Astrocyte of the spinal cord (primary cell): Measurements from ENCODE around the gene TAF1A.

Experiments used
- DNase-seq: peaks from one replicate; pipeline ENCODE4 v3.0.0; 2011; ENCODE audit warnings: low read depth, low spot score
- H3K4me3 ChIP-seq: 2 replicates; pipeline ENCODE4 v1.5.1; 2011; ENCODE audit warnings: low read depth, mild to moderate bottlenecking, low read length, moderate library complexity
- in situ Hi-C: cut with HindIII; loops from 2 replicates; pipeline ENCODE4 v1.10.0; 2017; ENCODE audit warnings: low sequenced_read_pairs
- TF ChIP-seq, protein P1 (sequence below): IDR thresholded peaks from 2 replicates; pipeline ENCODE4 v1.5.1; 2012; ENCODE audit warnings: low read depth, mild to moderate bottlenecking, low read length, inconsistent platforms

TAF1A gene

DNA sequence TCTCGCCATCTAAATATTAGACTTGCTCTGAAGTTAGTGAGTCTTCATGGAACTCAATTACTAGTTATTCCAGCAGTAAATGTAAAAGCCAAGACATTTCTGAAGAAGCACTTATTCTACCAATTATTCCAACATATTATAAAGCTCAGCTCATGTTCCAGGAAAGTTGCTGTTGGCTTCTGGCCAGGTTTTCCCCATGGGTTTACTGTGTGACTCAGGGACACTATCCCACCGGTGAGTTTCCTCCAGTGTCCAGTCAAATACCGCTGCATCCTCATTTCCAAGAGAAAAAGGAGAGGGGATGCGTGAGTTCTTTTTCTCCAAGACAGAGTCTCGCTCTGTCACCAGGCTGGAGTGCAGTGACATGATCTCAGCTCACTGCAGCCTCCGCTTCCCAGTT lies 32.6 kb downstream of the TAF1A start:
- in situ Hi-C loops = no loop called here
- DNase-seq = peak; percentile 21
- TF ChIP-seq, protein P1, sequence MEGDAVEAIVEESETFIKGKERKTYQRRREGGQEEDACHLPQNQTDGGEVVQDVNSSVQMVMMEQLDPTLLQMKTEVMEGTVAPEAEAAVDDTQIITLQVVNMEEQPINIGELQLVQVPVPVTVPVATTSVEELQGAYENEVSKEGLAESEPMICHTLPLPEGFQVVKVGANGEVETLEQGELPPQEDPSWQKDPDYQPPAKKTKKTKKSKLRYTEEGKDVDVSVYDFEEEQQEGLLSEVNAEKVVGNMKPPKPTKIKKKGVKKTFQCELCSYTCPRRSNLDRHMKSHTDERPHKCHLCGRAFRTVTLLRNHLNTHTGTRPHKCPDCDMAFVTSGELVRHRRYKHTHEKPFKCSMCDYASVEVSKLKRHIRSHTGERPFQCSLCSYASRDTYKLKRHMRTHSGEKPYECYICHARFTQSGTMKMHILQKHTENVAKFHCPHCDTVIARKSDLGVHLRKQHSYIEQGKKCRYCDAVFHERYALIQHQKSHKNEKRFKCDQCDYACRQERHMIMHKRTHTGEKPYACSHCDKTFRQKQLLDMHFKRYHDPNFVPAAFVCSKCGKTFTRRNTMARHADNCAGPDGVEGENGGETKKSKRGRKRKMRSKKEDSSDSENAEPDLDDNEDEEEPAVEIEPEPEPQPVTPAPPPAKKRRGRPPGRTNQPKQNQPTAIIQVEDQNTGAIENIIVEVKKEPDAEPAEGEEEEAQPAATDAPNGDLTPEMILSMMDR = no peak
- H3K4me3 ChIP-seq = no peak overlapping the region

DNA sequence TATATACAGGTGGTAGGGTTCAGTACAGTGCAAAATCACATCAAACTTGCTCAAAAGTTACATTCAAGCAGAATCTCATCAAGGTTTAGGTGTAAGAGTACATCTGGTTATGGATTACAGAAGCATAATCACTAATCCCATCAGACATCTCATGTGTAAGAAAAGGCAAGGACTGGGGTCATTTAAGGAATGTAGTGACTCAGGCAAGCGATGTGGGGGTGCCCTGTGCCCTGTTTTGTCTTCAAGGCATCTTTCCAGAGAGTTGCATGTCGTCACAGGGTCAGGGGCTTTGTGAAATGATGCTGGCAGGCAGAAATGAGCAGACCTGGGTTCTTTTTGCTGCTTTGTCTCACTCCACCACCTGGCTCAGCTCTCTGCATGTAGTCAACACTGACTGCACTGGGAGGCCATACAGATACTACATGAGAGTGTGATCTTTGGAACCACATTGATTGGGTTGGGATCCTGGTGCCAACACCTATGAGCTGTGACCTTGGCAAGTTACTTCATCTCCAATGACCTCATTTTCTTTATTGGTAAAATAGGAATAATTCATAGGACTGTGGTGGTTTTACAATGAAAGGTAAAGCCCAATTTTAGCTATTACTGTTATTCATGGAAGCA lies 33.6 kb downstream of the TAF1A start:
- H3K4me3 ChIP-seq = no peak overlapping the region
- no peak for DNase-seq
- TF ChIP-seq, protein P1 = no peak
- in situ Hi-C loops = no loop called here

DNA sequence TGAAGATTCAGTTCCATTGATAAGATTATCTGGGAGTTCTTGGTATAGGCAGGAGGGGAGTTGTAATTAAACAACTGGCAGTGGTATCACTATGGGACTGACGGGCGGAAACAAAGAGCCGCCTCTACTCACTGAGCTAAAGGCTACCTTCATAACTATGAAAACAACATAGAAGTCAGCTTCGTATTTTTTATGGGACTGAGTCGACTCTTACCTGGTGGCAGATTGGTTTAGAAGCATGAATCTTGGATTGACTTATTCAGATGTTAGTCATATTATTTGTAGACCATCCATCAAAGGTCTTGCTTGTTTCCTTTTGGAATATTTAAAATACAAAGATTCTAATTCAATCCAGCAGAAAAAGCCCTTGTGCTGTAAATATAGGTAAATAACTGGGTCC lies 35.6 kb downstream of the TAF1A start:
- TF ChIP-seq, protein P1 = no peak
- in situ Hi-C loops = no loop called here
- DNase-seq = no peak
- H3K4me3 ChIP-seq = no peak overlapping the region

DNA sequence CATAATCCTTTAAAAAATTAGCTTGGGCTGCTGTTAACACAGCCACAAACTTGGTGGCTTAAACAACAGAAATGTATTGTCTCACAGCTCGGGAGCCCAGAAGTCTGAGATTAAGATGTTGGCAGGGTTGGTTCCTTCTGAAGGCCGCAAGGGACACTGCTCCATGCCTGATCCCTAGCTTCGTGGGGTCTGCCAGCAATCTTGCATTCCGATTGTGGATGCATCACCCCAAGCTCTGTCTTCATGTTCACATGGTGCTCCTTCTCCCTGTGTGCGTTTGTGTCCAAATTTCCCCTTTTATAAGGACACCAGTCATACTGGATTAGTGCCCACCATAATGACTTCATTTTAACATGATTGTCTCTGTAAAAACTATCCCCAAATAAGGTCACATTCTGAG lies 36.9 kb downstream of the TAF1A start:
- TF ChIP-seq, protein P1 = no peak
- no peak for DNase-seq
- no peak overlapping the region for H3K4me3 ChIP-seq
- in situ Hi-C loops = no loop called here

DNA sequence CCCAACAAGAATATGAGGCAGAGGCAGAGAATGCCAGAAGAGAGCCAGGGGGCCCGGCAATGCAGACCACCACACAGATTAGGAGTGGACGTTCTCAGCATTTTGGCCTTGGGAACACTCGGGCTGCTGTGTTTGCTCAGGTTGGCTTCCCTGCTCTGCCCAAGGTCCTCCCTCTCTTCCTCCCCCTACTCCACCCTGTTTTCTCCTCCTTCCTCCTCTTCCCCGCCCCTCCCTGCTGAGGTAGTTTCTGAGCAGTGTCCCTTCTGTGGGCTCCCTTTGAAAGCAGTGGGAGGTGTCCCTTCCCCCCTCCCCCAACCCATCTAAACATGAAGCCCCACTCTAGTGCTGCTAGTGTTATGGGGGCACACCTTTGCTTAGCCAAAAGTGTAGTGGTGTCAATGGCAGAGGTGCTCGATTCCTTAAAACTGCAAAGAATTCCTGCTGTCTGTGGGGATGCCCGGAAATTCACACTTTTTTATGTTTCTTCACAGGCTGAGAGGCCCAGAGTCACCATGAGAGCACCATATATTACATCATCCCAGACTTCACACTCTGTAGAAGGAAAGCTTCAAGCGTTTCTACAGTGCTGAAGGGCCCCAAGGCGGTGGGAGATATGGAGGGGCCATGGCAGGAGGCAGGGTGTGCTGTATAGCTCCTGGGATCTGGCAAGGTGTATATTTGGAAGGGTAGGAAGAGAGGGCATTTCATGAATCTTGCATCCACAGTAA lies 41.6 kb downstream of the TAF1A start, which contains the start of gene HHIPL2:
Gene HHIPL2, minus strand, starts transcription at position 161 of the 728 bp plus-strand sequence. Its CDS starts 60 bp downstream, at position 101.
- TF ChIP-seq, protein P1 = no peak
- no peak within 1 kb of the TSS for H3K4me3 ChIP-seq
- DNase-seq = no peak
- in situ Hi-C loops = no loop called here

DNA sequence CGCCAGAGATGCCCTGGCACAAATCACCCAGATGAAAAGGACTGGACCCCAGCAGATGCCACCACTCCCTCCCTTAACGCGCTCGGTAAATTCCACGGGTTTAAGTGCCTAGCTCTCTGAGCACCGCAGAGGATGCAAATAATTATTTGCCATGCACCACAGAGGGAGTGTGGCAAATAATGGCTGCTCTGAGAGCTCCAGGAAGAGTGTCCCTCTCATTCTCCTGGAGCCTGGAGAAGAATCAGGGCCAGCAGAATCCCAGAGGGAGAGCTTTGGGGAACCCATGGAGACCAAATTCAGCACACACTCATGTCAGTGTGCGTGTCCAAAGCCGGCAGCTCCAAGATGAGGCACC lies 42.5 kb downstream of the TAF1A start:
- TF ChIP-seq, protein P1 = no peak
- DNase-seq = no peak
- in situ Hi-C loops = no loop called here
- H3K4me3 ChIP-seq = no peak overlapping the region
